MM.1S (cell line): ENCODE measurements around the gene SIX1.

Experiments
- EZH2phosphoT487 ChIP-seq: fragments of 300-600 bp; sonication (generic); IDR thresholded peaks from 2 replicates; pipeline ENCODE4 v1.6.1; 2018; ENCODE audit warnings: antibody characterized with exemption, low read length
- TF ChIP-seq, protein P1 (sequence below): fragments of 300-600 bp; sonication (generic); IDR thresholded peaks from 2 replicates; pipeline ENCODE4 v1.5.1; 2016; ENCODE audit warnings: antibody characterized with exemption, low read length, mixed read lengths

DNA sequence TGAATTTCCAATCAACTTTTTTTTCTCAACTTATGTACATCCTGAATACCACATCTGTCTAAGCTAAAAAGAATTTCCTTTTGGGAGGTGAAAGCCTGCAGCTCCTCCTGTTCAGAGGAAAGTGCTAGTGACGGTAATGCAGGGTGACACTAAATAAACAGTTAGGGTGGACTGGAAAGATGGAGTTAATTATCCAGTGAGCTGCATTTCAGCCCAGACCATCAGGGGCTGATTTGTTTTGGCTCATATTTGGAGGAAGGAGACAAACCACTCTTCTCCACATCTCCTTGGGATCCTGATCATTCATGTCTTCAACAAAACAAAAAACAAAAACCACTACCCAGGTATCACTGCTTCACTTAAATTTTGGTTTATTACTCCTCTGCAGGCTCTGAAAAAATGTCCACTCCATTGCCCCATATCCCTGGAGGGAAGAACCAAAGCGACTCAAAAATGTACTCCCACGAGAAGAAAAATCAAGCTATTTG lies 5.1 kb upstream of the SIX1 start:
- TF ChIP-seq EZH2phosphoT487, result no peak
- TF ChIP-seq, protein P1, sequence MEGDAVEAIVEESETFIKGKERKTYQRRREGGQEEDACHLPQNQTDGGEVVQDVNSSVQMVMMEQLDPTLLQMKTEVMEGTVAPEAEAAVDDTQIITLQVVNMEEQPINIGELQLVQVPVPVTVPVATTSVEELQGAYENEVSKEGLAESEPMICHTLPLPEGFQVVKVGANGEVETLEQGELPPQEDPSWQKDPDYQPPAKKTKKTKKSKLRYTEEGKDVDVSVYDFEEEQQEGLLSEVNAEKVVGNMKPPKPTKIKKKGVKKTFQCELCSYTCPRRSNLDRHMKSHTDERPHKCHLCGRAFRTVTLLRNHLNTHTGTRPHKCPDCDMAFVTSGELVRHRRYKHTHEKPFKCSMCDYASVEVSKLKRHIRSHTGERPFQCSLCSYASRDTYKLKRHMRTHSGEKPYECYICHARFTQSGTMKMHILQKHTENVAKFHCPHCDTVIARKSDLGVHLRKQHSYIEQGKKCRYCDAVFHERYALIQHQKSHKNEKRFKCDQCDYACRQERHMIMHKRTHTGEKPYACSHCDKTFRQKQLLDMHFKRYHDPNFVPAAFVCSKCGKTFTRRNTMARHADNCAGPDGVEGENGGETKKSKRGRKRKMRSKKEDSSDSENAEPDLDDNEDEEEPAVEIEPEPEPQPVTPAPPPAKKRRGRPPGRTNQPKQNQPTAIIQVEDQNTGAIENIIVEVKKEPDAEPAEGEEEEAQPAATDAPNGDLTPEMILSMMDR, result no peak
